Lower leg skin (tissue), 4 donors: ENCODE results near the gene LEMD3. TPM values are rescaled to one million over a fixed set of nuclear protein-coding genes. Genes with fewer than 3 reads are reported as not detected.

Experiments
- DNase-seq, 2 donors: peaks; one replicate each; pipeline ENCODE4 v3.0.0-alpha.2; 2019; ENCODE audit warnings: low spot score in 2 of 2
- H3K4me3 ChIP-seq: fragments of 200-600 bp; sonication (generic); 2 replicates; pipeline ENCODE4 v1.5.1; 2017; ENCODE audit warnings: mild to moderate bottlenecking, low read depth; ENCODE audit not compliant: poor library complexity, severe bottlenecking
- POLR2A ChIP-seq, 2 donors: fragments of 450-650 bp; IDR thresholded peaks; one replicate each; pipeline ENCODE4 v1.6.1; 2016 to 2017; ENCODE audit warnings: antibody characterized with exemption in 2 of 2, mild to moderate bottlenecking in 1 of 2, moderate library complexity in 1 of 2
- WGBS, 2 donors: methylation state at CpG; one replicate each; pipeline ENCODE4 v1.1.5; 2018; 5-methylcytosine and 5-hydroxymethylcytosine counted together
- intact Hi-C: fragments of 100-400 bp; cut with DNase I; formaldehyde crosslinking; loops from one replicate; pipeline ENCODE4 v1.15.0; 2023; ENCODE audit warnings: low total_unique reads
- total RNA-seq, 4 donors: library from RNA; depleted of rRNA; stranded (reverse); fragments of >200 nt; gene quantifications; one replicate each; pipeline ENCODE4 v1.1.0, GENCODE V29; 2016
- TF ChIP-seq, protein P1 (sequence below), 3 donors: fragments of 450-650 bp; IDR thresholded peaks; one replicate each; pipeline ENCODE4 v1.5.1; 2016; ENCODE audit warnings: antibody characterized with exemption in 3 of 3, mild to moderate bottlenecking in 3 of 3, moderate library complexity in 2 of 3

Gene LEMD3
- total RNA-seq, 4 donors from 2014 or later = 45.1 to 89.8 (median 53.7) TPM

DNA sequence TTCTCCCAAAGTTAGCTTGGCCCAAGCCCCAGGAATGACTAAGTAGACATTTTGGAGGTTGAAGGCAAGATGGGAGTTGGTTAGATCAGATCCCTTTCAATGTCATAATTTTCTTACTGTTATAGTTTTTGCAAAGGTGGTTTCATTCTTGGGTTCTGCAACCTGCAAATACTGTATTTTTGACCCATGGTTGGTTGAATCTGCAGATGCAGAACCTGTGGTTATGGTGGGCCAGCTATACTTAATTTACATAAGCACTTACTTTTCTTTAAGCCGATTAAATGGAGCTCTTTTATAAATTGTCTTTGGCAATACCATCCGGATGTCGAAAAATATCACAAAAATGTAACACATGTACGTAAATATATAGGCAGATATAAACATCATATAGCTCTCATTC lies 25.6 kb downstream of the LEMD3 start:
- no peak overlapping the region for H3K4me3 ChIP-seq
- intact Hi-C loops = no loop called here
- no peak for DNase-seq
- TF ChIP-seq POLR2A (IDR thresholded peaks at IDR 0.05) = no peak
- TF ChIP-seq, protein P1, sequence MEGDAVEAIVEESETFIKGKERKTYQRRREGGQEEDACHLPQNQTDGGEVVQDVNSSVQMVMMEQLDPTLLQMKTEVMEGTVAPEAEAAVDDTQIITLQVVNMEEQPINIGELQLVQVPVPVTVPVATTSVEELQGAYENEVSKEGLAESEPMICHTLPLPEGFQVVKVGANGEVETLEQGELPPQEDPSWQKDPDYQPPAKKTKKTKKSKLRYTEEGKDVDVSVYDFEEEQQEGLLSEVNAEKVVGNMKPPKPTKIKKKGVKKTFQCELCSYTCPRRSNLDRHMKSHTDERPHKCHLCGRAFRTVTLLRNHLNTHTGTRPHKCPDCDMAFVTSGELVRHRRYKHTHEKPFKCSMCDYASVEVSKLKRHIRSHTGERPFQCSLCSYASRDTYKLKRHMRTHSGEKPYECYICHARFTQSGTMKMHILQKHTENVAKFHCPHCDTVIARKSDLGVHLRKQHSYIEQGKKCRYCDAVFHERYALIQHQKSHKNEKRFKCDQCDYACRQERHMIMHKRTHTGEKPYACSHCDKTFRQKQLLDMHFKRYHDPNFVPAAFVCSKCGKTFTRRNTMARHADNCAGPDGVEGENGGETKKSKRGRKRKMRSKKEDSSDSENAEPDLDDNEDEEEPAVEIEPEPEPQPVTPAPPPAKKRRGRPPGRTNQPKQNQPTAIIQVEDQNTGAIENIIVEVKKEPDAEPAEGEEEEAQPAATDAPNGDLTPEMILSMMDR (IDR thresholded peaks at IDR 0.05) = no peak
- WGBS, 2 donors = 88 to 97% methylated on average over 4 of the region's 4 CpGs

DNA sequence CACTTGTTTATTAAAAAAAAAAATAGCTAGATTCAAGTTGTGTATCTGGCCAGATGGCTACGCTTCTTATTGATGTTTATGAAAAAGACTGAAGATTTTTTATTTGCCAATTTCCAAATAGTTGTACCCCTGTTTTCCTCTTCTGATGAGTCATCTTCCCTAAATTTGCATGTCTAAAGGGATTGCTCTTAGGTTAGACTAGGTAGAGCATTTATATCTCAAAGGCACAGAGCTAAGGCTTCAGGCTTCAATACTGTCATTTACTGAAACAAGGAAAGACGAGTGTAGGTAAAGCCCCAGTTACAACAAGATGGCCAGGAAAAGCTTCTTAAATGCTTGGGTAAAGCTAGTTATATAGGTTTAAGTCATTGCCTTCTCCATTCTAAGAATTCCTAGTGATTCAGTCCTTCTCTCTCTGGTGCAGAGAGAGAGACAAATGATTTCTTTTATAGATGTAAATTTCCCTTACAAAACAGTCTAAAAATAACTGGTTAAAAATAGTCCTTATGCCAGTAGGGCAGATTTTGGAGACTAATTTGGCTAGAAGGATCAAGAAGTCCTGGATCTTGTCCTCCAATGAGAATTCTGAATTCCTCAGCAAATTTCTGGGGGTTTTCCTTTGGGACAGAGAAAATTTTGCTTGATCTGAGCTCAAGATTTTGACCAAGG lies 26.1 kb downstream of the LEMD3 start:
- 83 to 96% methylated on average over 2 of the region's 2 CpGs for WGBS, 2 donors
- intact Hi-C loops = no loop called here
- no peak overlapping the region for H3K4me3 ChIP-seq
- TF ChIP-seq, protein P1 (IDR thresholded peaks at IDR 0.05) = no peak
- TF ChIP-seq POLR2A (IDR thresholded peaks at IDR 0.05) = no peak
- DNase-seq = no peak

DNA sequence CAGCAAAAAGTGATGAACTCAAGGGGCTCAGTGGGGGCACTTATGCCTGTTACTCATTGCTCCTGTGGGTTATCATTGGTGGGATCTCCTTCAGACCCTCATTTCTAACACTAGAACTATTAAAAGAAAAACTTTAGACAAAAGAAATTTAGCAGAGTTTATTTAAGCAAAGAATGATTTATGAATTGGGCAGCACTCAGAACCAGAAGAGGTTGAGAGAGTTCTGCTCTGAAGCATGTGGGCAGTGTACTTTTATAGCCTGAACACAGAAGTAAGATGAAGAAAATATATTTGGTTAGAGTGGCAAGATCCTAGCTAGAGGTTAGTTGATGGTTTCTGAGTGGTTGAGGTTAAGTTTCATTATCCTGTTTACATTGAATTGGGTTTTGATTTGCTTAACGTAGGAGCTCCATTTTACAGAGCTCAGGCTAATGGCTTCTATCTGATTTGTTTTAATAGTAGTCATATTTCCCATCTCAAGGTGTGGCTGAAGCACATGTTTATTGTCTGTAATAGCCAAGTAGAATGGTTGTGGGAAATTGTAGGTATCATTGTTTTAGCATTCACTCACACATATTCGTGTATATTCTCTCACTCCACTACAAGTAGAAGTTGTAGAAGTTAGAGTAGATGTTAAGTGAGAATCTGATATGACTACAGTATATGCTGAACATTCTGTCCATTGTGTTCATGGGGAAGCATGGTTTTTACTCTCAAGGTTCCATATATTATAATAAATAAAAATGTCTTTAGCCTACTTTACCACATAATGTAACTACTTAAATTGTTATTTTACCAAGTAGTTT lies 27.6 kb downstream of the LEMD3 start:
- TF ChIP-seq, protein P1 (IDR thresholded peaks at IDR 0.05) = no peak
- no peak for TF ChIP-seq POLR2A (IDR thresholded peaks at IDR 0.05)
- 80 to 86% methylated on average over 2 of the region's 2 CpGs for WGBS, 2 donors
- intact Hi-C loops = no loop called here
- no peak overlapping the region for H3K4me3 ChIP-seq
- no peak for DNase-seq

DNA sequence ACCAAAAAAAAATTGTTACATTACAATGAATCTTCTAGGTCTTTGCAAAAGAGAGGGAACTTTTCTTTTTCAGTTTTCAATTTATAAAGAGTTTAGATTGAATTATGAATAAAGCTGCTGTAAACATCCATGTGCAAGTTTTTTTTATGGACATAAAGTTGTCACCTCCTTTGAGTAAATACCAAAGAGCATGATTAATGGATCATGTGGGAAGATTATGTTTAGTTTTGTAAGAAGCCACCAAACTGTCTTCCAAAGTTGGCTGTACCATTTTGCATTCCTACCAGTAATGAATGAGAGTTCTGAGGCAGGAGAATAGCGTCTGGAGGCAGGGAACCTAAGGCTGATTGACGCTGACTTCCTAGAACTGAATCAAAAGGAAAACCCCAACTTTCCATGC lies 30.2 kb downstream of the LEMD3 start:
- no peak overlapping the region for H3K4me3 ChIP-seq
- TF ChIP-seq POLR2A (IDR thresholded peaks at IDR 0.05) = no peak
- TF ChIP-seq, protein P1 (IDR thresholded peaks at IDR 0.05) = no peak
- intact Hi-C loops = no loop called here
- no peak for DNase-seq
- WGBS, 2 donors = 84 to 89% methylated on average over 2 of the region's 2 CpGs

DNA sequence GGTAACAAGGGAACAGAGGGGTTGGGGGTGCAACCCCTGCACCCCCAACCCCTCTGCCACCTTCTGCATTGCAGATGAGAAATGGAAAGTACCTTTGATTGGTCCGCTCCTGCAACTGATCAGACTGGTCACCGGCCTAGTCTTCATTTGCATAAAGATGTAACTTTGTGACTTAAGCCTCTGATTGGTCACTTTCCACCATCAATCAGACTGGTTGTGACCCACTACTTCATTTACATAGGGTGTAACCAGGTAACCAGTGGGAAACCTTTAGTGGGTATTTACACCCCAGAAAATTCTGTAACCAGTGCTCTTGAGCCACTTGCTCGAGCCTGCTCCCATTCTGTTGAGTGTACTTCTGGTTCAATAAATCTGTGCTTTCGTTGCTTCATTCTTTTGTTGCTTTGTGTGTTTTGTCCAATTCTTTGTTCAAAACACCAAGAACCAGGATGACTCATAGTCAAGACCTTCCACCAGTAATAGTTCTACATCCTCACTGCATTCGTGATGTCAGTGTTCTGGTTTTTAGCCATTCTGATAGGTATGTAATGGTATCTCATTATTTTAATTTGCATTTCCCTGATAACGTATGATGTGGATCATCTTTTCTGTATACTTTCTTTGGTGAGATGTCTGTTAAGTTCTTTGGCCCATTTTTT lies 30.8 kb downstream of the LEMD3 start:
- no peak for DNase-seq
- TF ChIP-seq, protein P1 (IDR thresholded peaks at IDR 0.05) = no peak
- no peak for TF ChIP-seq POLR2A (IDR thresholded peaks at IDR 0.05)
- H3K4me3 ChIP-seq = no peak overlapping the region
- WGBS, 2 donors = 91 to 96% methylated on average over 6 of the region's 6 CpGs
- intact Hi-C loops = no loop called here
